Hepatocyte (in vitro differentiated cells): Measurements from ENCODE around the gene EVC2. TPM values are rescaled to one million over a fixed set of nuclear protein-coding genes. Genes with fewer than 3 reads are reported as not detected.
A peak's percentile ranks its signal among the peaks of the same experiment; 100 is the strongest.
"Not testable (repeated sequence)": the region's sequence is repeated elsewhere in the genome, so short reads cannot be mapped to it uniquely, and the experiment has no call there.

ENCODE experiments used
- DNase-seq: peaks from one replicate; pipeline ENCODE4 v3.0.0-alpha.2; 2016; ENCODE audit warnings: low spot score
- H2AFZ ChIP-seq: fragments of 200-600 bp; sonication (generic); 2 replicates; pipeline ENCODE4 v1.6.0; 2016; ENCODE audit warnings: antibody characterized with exemption, mild to moderate bottlenecking
- H3K27ac ChIP-seq: fragments of 200-600 bp; sonication (generic); 2 replicates; pipeline ENCODE4 v1.5.1; 2016; ENCODE audit warnings: mild to moderate bottlenecking
- H3K27me3 ChIP-seq: fragments of 200-600 bp; sonication (generic); 2 replicates; pipeline ENCODE4 v1.6.1; 2016
- H3K36me3 ChIP-seq: fragments of 200-600 bp; sonication (generic); replicated peaks from 2 replicates; pipeline ENCODE4 v1.5.1; 2016; ENCODE audit warnings: low read depth; ENCODE audit not compliant: insufficient read depth
- H3K4me1 ChIP-seq: fragments of 200-600 bp; sonication (generic); 2 replicates; pipeline ENCODE4 v1.5.1; 2016; ENCODE audit warnings: mild to moderate bottlenecking, moderate library complexity; ENCODE audit not compliant: insufficient read depth
- H3K4me2 ChIP-seq: fragments of 200-600 bp; sonication (generic); 2 replicates; pipeline ENCODE4 v1.6.0; 2016
- H3K4me3 ChIP-seq: fragments of 200-600 bp; sonication (generic); 2 replicates; pipeline ENCODE4 v1.5.1; 2016; ENCODE audit warnings: mild to moderate bottlenecking
- H3K79me2 ChIP-seq: fragments of 200-600 bp; sonication (generic); 2 replicates; pipeline ENCODE4 v1.6.0; 2017; ENCODE audit warnings: mild to moderate bottlenecking
- H3K9me2 ChIP-seq: fragments of 200-600 bp; sonication (generic); replicated peaks from 2 replicates; pipeline ENCODE4 v1.6.0; 2017; ENCODE audit warnings: mild to moderate bottlenecking; ENCODE audit not compliant: insufficient read depth
- H3K9me3 ChIP-seq: fragments of 200-600 bp; sonication (generic); 2 replicates; pipeline ENCODE4 v1.5.1; 2016; ENCODE audit warnings: low read depth, mild to moderate bottlenecking
- H4K20me1 ChIP-seq: fragments of 200-600 bp; sonication (generic); 2 replicates; pipeline ENCODE4 v1.6.0; 2016; ENCODE audit warnings: mild to moderate bottlenecking; ENCODE audit not compliant: insufficient read depth, poor library complexity, severe bottlenecking
- CTCF ChIP-seq: fragments of 200-600 bp; sonication (generic); IDR thresholded peaks from 2 replicates; pipeline ENCODE4 v1.5.1; 2016; ENCODE audit warnings: antibody characterized with exemption, mild to moderate bottlenecking; ENCODE audit not compliant: poor library complexity
- EZH2 ChIP-seq: fragments of 200-600 bp; sonication (generic); IDR thresholded peaks from 2 replicates; pipeline ENCODE4 v1.6.1; 2016; ENCODE audit warnings: antibody characterized with exemption, mild to moderate bottlenecking, borderline replicate concordance
- EZH2phosphoT487 ChIP-seq: fragments of 200-600 bp; sonication (generic); IDR thresholded peaks from one replicate; pipeline ENCODE4 v1.6.1; 2018; ENCODE audit warnings: antibody characterized with exemption, mild to moderate bottlenecking, low read depth, moderate library complexity; ENCODE audit not compliant: unreplicated experiment, severe bottlenecking
- WGBS: methylation state at CpG from one replicate; pipeline ENCODE4 v1.1.6; 2016; ENCODE audit warnings: low lambda C conversion rate; ENCODE audit errors: missing lambda C conversion rate; 5-methylcytosine and 5-hydroxymethylcytosine counted together
- polyA plus RNA-seq: library from polyadenylated mRNA; unstranded; fragments of >200 nt; fragmentation: Nextera tagmentation; extraction: Ambion mirVana; gene quantifications from 2 replicates; pipeline ENCODE4 v1.2.1, GENCODE V29; 2016
- total RNA-seq: library from RNA; depleted of rRNA; stranded (reverse); fragments of >200 nt; gene quantifications from 2 replicates; pipeline ENCODE4 v1.2.3, GENCODE V29; 2014

The EVC2 gene
- total and polyA plus RNA-seq, 2 experiments from 2014 or later: 3.0 to 4.2 TPM

DNA sequence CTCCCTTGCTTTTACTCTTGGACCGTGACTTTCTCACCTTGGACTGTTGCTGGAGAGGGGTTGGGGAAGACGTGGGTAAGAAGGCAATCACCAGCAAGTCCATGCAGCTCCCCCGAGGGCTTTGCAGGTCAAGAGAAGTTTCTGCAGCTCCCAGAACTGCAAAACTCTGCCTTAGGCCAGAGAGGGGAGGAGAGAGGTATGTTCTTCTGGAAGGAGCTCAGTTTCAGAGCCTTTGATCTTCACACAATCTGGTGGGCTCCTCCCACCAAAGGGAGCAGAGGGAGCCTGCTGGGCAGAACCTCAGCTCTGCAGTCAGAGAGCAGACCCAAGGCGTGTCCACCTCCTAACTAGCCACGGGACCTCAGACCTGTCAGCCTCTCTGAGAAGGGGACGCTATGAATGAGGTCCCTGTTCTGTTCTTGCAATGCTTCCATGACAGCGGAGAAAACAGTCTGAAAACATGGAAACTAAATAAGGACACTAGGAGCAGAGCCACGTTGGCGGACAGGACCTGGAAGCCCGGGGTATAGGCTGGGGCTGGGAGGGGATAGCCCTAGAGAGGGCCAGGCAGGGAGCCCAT lies 92.8 kb downstream of the EVC2 start:
- Histone ChIP-seq H3K4me1 (peaks cover 7% of the 10 kb centered on the region), H3K36me3 (no peaks in the 10 kb centered on the region), H3K27ac (no peak overlapping the region), H3K9me3 (no peaks in the 10 kb centered on the region), H3K9me2 (no peaks in the 10 kb centered on the region), H2AFZ (no peak overlapping the region), H3K4me2 (no peak overlapping the region), H3K79me2 (no peaks in the 10 kb centered on the region), H3K4me3 (no peak overlapping the region), H3K27me3 (no peaks in the 10 kb centered on the region), H4K20me1 (no peaks in the 10 kb centered on the region)
- TF ChIP-seq EZH2phosphoT487 (no peak), CTCF (no peak), EZH2 (no peak)
- no peak for DNase-seq
- WGBS: 71% methylated on average over 10 of the region's 10 CpGs

DNA sequence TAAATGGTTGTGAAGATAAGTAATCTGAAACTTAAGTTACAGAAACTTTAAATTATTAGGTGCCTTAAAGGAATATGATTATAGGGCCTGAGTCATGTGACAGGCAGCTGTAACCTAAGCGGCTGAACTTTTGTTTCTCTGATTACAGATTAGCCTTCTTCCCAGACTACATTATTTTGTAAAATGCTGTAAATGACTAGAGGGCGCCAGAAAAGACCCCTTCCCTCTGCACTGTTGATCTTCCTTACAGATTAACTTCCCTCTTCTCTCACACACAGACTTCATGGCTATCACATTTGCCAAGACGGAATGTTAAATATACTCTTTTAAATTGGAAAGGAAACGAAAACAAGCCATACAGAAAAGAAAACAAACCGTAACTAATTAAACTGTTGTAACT lies 96.6 kb downstream of the EVC2 start:
- no peak for DNase-seq
- Histone ChIP-seq H2AFZ (no peak overlapping the region), H3K79me2 (no peaks in the 10 kb centered on the region), H3K27me3 (no peaks in the 10 kb centered on the region), H3K9me2 (no peaks in the 10 kb centered on the region), H3K4me1 (peaks cover 7% of the 10 kb centered on the region), H3K27ac (peak overlapping the region; percentile 1), H3K36me3 (no peaks in the 10 kb centered on the region), H3K9me3 (no peaks in the 10 kb centered on the region), H3K4me3 (no peak overlapping the region), H4K20me1 (no peaks in the 10 kb centered on the region), H3K4me2 (no peak overlapping the region)
- 34% methylated on average over 5 of the region's 5 CpGs for WGBS
- TF ChIP-seq EZH2: no peak
- no peak for TF ChIP-seq EZH2phosphoT487
- no peak for TF ChIP-seq CTCF

- Histone ChIP-seq H3K79me2 (no peaks in the 10 kb centered on the region), H2AFZ (no peak overlapping the region), H3K9me2 (no peaks in the 10 kb centered on the region), H3K27me3 (no peaks in the 10 kb centered on the region), H3K27ac (no peak overlapping the region), H3K36me3 (no peaks in the 10 kb centered on the region), H3K9me3 (no peaks in the 10 kb centered on the region), H3K4me2 (no peak overlapping the region), H4K20me1 (no peaks in the 10 kb centered on the region), H3K4me3 (no peak overlapping the region), H3K4me1 (peaks cover 7% of the 10 kb centered on the region)
- TF ChIP-seq EZH2 (no peak), CTCF (no peak), EZH2phosphoT487 (no peak)
- 81% methylated on average over 12 of the region's 12 CpGs for WGBS
- DNase-seq: no peak
Observed at GRCh38 chr4:5609306-5610007, 98.9 kb downstream of the EVC2 start.

GRCh38 chr4:5593828-5594227 lies 114.5 kb downstream of the EVC2 start:
- H2AFZ ChIP-seq, H3K79me2 ChIP-seq, H3K9me3 ChIP-seq, H3K27me3 ChIP-seq, H4K20me1 ChIP-seq, DNase-seq, H3K36me3 ChIP-seq, H3K4me1 ChIP-seq, H3K4me3 ChIP-seq, H3K4me2 ChIP-seq, H3K27ac ChIP-seq, H3K9me2 ChIP-seq: not testable (repeated sequence)
- WGBS: 85% methylated on average over 10 of the region's 10 CpGs
